Measurements from ENCODE around the gene ITGB6.

ITGB6 gene, protein sequence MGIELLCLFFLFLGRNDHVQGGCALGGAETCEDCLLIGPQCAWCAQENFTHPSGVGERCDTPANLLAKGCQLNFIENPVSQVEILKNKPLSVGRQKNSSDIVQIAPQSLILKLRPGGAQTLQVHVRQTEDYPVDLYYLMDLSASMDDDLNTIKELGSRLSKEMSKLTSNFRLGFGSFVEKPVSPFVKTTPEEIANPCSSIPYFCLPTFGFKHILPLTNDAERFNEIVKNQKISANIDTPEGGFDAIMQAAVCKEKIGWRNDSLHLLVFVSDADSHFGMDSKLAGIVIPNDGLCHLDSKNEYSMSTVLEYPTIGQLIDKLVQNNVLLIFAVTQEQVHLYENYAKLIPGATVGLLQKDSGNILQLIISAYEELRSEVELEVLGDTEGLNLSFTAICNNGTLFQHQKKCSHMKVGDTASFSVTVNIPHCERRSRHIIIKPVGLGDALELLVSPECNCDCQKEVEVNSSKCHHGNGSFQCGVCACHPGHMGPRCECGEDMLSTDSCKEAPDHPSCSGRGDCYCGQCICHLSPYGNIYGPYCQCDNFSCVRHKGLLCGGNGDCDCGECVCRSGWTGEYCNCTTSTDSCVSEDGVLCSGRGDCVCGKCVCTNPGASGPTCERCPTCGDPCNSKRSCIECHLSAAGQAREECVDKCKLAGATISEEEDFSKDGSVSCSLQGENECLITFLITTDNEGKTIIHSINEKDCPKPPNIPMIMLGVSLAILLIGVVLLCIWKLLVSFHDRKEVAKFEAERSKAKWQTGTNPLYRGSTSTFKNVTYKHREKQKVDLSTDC

GRCh38 chr2:160199683-160200389, at the start of gene ITGB6:
Gene ITGB6, minus strand, starts transcription at chr2:160200272. Its CDS starts 209 bp downstream, at chr2:160200063.
- no peak for DNase-seq (ENCODE audit: extremely low read depth, low read depth)
- no peak for TF ChIP-seq CTCF (IDR thresholded peaks at IDR 0.05; ENCODE audit: low read depth, low read length)

DNA sequence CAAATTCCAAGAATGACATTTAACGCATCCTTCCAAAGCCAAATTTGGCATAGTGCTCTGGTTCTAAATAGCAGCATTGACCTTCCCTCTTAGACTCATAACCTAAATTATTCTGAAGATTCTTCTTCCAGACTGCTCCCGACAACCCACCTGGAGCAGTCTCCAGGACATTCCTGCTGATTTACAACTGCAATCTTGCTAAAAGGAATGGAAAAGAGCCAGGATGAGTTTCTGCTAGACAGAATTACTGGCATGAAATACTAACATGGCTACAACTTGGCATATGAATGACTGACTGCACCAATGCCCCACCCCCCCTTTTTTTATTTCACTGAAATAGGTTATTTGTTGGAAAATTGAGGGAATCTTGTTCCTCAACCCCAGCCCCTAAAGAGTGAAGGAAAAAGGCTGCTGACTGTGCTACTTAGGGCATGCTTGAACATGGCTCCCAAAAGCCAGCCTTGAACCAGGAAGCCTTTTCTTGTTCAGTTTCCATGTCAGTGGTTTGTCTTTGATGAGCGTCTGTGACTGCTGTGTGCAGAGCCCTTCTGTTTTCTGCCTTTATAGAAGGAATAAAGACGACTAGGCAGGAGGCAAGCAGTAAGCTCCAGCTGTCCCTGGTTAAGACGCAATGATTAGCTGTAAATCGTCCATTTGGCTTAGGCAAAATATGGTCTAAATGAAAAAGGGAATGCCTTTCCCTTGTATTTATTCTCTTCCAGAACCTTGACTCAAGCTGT, 47.4 kb upstream of the ITGB6 start:
- no peak for TF ChIP-seq CTCF (IDR thresholded peaks at IDR 0.05; ENCODE audit: low read depth, low read length)
- DNase-seq (ENCODE audit: extremely low read depth, low read depth): no peak

DNA sequence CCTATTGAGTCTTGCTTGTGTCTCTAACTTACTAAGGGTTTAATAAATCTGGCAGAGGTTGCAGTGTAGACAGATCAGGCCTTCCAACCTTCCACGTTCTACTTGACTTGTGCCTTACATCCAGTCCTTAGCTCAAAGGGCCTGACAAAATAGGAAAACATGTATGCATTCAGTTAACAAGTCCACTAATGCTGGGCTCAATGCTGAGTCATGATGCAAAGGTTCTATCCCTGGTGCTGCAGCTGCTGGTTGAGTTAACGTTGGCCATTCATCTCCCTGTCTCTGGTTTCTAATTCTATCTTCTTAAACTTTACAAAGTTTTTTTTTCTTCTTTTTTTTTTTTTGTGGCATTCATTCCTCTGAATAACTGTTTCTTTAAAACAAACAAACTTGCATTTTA, 46.3 kb upstream of the ITGB6 start:
- TF ChIP-seq CTCF (IDR thresholded peaks at IDR 0.05; ENCODE audit: low read depth, low read length): no peak
- DNase-seq (ENCODE audit: extremely low read depth, low read depth): no peak

DNA sequence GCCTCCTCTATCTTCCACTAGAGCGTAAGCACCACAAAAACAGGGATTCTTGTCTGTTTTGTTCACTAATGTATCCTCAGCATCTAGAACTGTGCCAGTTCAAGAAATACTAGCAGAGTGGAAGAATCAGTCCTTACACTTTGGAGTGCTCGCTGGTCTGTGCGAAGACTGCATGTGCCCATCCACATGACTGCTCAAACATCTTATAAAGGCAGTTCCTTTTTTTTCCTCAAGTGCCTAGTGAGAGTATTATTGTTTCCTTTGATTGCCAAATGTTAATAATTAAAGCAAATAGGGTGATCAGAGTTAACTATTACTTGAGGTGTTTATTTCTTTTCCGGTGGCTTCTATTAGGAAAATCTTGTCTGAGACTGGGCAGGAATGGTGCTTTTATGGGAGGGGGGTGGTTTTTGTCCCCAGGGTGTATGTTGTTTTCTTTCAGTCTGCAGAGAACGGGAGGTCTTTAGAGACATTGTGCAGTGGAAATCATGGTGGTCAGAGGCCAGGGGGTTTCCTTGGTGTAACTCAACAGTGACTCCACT, 45.6 kb upstream of the ITGB6 start:
- no peak for TF ChIP-seq CTCF (IDR thresholded peaks at IDR 0.05; ENCODE audit: low read depth, low read length)
- DNase-seq (ENCODE audit: extremely low read depth, low read depth): no peak

DNA sequence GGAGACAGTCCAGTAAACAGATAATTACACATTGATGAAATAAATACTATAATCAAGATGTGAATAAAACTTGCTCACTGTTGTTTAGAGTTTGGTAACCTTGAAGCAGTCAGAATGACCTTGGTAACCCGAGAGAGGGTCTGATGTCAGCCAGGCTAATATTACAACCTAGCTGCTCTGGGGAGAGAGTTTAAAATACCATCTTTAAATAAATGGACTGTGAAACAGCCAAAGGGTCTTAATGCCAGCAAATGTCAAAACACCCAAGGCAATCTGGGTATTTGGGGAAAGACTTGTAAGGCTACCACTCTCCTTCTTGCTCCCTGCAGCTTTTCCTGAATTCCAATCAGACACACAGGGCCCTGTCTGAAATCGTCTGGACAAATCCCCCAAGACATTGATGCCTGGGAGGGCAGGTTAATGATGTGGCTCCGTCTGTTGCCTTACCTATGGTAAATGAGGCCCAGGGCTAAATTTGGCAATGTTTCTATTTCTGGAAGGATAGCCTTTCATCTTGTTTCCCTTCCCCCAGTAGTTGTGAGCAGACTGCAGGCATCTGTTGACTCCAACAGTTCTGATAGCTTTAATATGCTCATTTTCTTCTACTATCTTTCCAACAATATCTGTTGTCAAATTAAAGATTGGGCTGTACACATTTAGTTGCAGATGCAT, 43.0 kb upstream of the ITGB6 start:
- no peak for TF ChIP-seq CTCF (IDR thresholded peaks at IDR 0.05; ENCODE audit: low read depth, low read length)
- no peak for DNase-seq (ENCODE audit: extremely low read depth, low read depth)

Measured in AG09319 (cell line).